ENCODE results near the gene GABBR2.

GABBR2 gene

GRCh38 chr9:98370300-98370975 is 338.3 kb downstream of the GABBR2 start:
- no peak for DNase-seq (ENCODE audit: low read depth in 2 of 2)

GRCh38 chr9:98369896-98370295 is 338.8 kb downstream of the GABBR2 start:
- DNase-seq (ENCODE audit: low read depth in 2 of 2) = no peak

- DNase-seq (ENCODE audit: low read depth in 2 of 2) = no peak
Observed at GRCh38 chr9:98369471-98369870, 339.3 kb downstream of the GABBR2 start.

DNA sequence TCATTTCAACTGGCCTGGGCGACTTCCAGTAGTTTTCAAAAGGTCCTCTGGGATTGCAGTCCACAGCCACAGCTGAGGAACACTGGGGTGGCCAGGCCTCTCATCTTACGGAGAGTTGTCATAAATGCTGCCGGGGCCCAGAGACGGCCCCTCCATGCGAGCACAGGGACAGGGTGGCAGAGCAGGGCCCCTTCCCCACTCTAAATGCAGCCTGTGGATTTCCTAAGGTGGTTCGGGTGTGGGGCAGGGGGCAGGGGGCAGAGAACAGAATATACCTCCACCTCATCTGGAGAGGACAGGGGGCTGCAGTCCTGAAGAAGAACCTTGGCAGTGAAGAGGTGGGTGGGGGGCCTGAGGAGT is 339.7 kb downstream of the GABBR2 start:
- DNase-seq (ENCODE audit: low read depth in 2 of 2) = no peak

DNA sequence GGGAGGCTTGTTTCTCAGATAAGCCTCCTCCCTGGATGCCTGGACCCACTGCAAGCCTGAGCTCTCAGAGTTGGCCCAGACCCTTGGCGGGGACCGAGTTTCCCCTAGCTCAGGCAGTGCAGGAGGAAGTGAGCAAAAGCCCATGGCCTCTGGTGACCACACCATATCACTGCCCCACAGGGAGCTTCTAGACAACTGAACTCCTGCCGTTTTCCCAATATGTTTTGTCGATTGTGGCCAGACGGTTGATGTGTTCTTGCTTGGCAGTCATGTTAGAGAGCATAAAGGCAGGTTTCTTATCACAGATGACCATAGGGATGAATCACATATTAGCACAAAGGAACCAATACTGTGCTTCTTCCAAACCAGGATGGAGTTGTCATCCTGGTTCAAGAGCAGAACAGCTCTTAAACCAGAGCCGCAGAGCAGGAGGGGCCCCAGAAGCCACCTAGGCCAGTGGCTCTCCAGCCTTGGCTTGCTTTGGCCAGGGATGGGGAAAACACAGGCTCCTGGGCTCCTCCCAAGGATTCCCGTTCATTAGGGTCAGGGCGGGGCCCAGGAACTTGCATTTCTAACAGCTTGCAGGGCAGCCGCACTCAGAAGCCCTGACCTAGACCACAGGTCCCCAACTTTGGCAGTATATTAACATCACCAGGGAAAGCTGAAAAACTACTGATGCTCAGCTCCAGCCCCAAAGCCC is 340.2 kb downstream of the GABBR2 start:
- no peak for DNase-seq (ENCODE audit: low read depth in 2 of 2)

GRCh38 chr9:98367923-98368322 is 340.8 kb downstream of the GABBR2 start:
- DNase-seq (ENCODE audit: low read depth in 2 of 2) = no peak

GRCh38 chr9:98367371-98367900 is 341.3 kb downstream of the GABBR2 start:
- DNase-seq (ENCODE audit: low read depth in 2 of 2) = no peak

DNA sequence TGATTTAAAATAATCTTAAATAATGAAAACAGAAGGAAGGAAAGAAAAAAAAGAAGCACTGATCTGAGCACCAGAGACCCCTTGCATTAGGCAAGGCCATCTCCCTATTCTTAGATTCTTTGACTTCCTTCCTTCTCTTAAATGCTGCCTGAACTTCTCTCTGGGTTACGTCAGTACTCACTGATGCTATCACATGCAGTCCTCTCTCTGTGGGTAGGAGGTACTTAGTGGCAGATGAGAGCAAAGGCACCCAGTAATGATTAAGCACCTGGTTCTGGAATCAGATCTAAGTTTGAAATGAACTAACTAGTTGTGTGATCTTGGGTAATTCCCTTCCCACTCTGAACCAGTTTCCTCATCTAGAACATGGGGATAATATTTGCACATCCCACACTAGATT is 343.0 kb downstream of the GABBR2 start:
- no peak for DNase-seq (ENCODE audit: low read depth in 2 of 2)

DNA sequence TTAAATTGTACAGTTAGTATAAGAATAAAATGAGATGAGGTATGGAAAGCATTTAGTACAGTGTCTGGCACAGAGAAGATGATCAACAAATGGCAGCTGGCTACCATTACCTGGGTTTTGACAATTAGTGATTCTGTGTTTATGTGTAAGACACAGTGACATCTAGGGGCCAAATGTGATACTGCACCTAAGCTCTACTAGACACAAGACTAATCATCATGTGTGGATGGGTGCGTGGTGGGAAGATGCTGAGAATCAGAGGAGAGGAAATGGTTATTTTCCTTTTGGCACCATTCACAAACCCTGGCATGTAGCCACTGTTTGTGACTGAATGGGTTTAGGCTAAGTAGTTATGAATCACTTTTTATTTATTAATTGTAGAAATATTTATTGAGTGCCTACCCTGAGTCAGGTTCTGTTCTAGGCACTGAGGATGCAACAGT is 343.5 kb downstream of the GABBR2 start:
- DNase-seq (ENCODE audit: low read depth in 2 of 2) = no peak

- no peak for DNase-seq (ENCODE audit: low read depth in 2 of 2)
Observed at GRCh38 chr9:98364086-98364485, 344.6 kb downstream of the GABBR2 start.

- no peak for DNase-seq (ENCODE audit: low read depth in 2 of 2)
Observed at GRCh38 chr9:98363644-98364043, 345.1 kb downstream of the GABBR2 start.

- DNase-seq (ENCODE audit: low read depth in 2 of 2) = no peak
Observed at GRCh38 chr9:98362624-98363252, 346.0 kb downstream of the GABBR2 start.

- no peak for DNase-seq (ENCODE audit: low read depth in 2 of 2)
Observed at GRCh38 chr9:98361645-98362044, 347.1 kb downstream of the GABBR2 start.

DNA sequence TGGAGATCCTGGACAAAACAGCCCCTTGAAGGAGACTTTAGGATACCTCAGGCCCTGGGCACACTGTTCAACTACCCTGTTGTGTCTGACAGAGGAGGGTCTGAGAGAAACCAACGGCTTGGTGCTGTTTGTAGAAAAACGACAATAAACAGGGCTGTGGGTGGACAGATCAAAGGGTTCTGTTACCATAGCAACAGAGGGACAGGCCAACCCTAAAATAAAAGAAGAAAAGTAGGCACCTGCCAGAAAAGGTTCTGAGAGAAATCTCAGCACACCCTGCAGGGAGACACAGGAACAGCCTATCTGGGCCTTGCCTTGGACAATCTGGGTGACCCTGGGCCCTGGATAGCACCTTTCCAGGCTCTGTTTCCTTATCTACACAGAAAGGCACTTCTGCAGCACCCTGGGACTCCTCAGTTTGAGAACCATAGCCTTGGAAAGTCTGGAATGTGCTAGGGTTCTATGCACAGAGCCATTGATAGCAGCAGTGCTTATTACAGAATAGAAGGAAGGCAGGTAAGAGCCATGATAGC is 348.5 kb downstream of the GABBR2 start:
- no peak for DNase-seq (ENCODE audit: low read depth in 2 of 2)

DNA sequence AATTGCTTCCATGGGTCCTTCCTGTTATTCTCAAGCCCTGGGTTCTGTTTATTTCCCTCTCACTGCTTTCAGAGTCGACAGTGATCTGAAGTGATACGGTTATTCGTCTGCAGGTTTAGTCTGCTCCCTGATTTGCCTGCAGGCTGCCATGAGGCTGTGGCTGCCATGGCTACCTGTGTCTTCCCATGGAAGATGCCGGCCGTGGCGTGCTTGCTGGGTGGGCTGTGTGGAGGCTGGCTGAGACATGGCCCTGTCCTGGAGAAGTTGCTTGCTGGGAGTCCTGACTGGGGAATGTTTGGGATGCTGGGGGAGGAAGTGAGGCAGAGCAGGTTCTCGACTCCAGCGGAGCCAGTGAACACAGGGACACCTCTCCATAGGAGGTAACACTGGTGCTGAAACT is 349.2 kb downstream of the GABBR2 start:
- no peak for DNase-seq (ENCODE audit: low read depth in 2 of 2)

GRCh38 chr9:98357921-98358535 is 350.7 kb downstream of the GABBR2 start:
- no peak for DNase-seq (ENCODE audit: low read depth in 2 of 2)

- DNase-seq (ENCODE audit: low read depth in 2 of 2) = no peak
Observed at GRCh38 chr9:98356953-98357690, 351.6 kb downstream of the GABBR2 start.

GRCh38 chr9:98356326-98356725 is 352.4 kb downstream of the GABBR2 start:
- no peak for DNase-seq (ENCODE audit: low read depth in 2 of 2)

- no peak for DNase-seq (ENCODE audit: low read depth in 2 of 2)
Observed at GRCh38 chr9:98351370-98351769, 357.4 kb downstream of the GABBR2 start.

- no peak for DNase-seq (ENCODE audit: low read depth in 2 of 2)
Observed at GRCh38 chr9:98347642-98348041, 361.1 kb downstream of the GABBR2 start.

DNA sequence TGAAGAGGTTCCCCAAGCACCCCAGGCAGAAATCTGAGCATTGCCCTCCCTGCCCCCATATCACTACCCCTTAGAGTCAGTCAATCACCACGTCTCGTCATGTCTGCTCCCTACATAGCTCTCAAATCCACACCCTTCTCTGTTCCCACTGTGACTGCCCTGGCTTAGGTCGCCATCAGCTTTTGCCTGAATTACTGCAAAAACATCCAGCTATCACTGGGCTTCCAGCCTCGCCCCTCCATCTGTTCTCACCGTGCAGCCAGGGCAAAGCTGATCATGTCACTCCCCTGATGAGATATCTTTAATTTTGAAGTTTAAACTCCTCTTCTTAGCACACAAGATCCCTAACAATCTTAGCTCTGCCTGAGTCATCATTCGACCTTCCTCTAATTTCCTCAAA is 363.7 kb downstream of the GABBR2 start:
- no peak for DNase-seq (ENCODE audit: low read depth in 2 of 2)

All from stimulated activated CD4-positive, alpha-beta T cell treated with anti-CD3 and anti-CD28 coated beads, Interleukin-1b, Interleukin-23, amount 100 ng/mL, for 4 hours (primary cell).